NCI-H82 (cell line): ENCODE data around the gene SYT7.
A peak's percentile ranks its signal among the peaks of the same experiment; 100 is the strongest.
"Not testable (repeated sequence)": the region's sequence is repeated elsewhere in the genome, so short reads cannot be mapped to it uniquely, and the experiment has no call there.

Experiments used
- DNase-seq: peaks from one replicate; lab custom pipeline; 2025; lab: John Stamatoyannopoulos, UW

SYT7 gene

GRCh38 chr11:61496602-61497400 is 84.1 kb downstream of the SYT7 start:
- DNase-seq = no peak

- DNase-seq = peak; percentile 97
Observed at GRCh38 chr11:61495801-61496601, 84.9 kb downstream of the SYT7 start.

- no peak for DNase-seq
Observed at GRCh38 chr11:61494381-61494961, 86.4 kb downstream of the SYT7 start.

- DNase-seq = no peak
Observed at GRCh38 chr11:61491736-61492395, 89.0 kb downstream of the SYT7 start.

- DNase-seq = peak; percentile 58
Observed at GRCh38 chr11:61489833-61490721, 90.8 kb downstream of the SYT7 start.

- DNase-seq = no peak
Observed at GRCh38 chr11:61488651-61489291, 92.1 kb downstream of the SYT7 start.

GRCh38 chr11:61487342-61488025 is 93.4 kb downstream of the SYT7 start:
- DNase-seq = no peak

GRCh38 chr11:61486779-61487178 is 94.1 kb downstream of the SYT7 start:
- DNase-seq = no peak

GRCh38 chr11:61486011-61486620 is 94.8 kb downstream of the SYT7 start:
- DNase-seq = no peak

GRCh38 chr11:61485080-61485479 is 95.8 kb downstream of the SYT7 start:
- no peak for DNase-seq

GRCh38 chr11:61484541-61484940 is 96.3 kb downstream of the SYT7 start:
- no peak for DNase-seq

- peak; percentile 31 for DNase-seq
Observed at GRCh38 chr11:61482513-61482912, 98.4 kb downstream of the SYT7 start.

GRCh38 chr11:61481806-61482205 is 99.1 kb downstream of the SYT7 start:
- DNase-seq = no peak

- DNase-seq = peak; percentile 81
Observed at GRCh38 chr11:61480994-61481335, 99.9 kb downstream of the SYT7 start.

GRCh38 chr11:61480261-61480993 is 100.4 kb downstream of the SYT7 start:
- DNase-seq = peak; percentile 65

- DNase-seq = not testable (repeated sequence)
Observed at GRCh38 chr11:61479360-61480058, 101.4 kb downstream of the SYT7 start.

GRCh38 chr11:61477727-61478148 is 103.1 kb downstream of the SYT7 start:
- DNase-seq = peak; percentile 55

- no peak for DNase-seq
Observed at GRCh38 chr11:61477126-61477525, 103.8 kb downstream of the SYT7 start.
